GM12874 (cell line): Measurements from ENCODE around the gene AMOT.

Experiments used
- TF ChIP-seq, protein P1 (sequence below): IDR thresholded peaks from 2 replicates; pipeline ENCODE4 v1.5.1; 2011; ENCODE audit warnings: low read depth, mild to moderate bottlenecking, control low read depth, low read length, moderate library complexity; ENCODE audit not compliant: insufficient read depth

The AMOT gene, protein sequence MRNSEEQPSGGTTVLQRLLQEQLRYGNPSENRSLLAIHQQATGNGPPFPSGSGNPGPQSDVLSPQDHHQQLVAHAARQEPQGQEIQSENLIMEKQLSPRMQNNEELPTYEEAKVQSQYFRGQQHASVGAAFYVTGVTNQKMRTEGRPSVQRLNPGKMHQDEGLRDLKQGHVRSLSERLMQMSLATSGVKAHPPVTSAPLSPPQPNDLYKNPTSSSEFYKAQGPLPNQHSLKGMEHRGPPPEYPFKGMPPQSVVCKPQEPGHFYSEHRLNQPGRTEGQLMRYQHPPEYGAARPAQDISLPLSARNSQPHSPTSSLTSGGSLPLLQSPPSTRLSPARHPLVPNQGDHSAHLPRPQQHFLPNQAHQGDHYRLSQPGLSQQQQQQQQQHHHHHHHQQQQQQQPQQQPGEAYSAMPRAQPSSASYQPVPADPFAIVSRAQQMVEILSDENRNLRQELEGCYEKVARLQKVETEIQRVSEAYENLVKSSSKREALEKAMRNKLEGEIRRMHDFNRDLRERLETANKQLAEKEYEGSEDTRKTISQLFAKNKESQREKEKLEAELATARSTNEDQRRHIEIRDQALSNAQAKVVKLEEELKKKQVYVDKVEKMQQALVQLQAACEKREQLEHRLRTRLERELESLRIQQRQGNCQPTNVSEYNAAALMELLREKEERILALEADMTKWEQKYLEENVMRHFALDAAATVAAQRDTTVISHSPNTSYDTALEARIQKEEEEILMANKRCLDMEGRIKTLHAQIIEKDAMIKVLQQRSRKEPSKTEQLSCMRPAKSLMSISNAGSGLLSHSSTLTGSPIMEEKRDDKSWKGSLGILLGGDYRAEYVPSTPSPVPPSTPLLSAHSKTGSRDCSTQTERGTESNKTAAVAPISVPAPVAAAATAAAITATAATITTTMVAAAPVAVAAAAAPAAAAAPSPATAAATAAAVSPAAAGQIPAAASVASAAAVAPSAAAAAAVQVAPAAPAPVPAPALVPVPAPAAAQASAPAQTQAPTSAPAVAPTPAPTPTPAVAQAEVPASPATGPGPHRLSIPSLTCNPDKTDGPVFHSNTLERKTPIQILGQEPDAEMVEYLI

DNA sequence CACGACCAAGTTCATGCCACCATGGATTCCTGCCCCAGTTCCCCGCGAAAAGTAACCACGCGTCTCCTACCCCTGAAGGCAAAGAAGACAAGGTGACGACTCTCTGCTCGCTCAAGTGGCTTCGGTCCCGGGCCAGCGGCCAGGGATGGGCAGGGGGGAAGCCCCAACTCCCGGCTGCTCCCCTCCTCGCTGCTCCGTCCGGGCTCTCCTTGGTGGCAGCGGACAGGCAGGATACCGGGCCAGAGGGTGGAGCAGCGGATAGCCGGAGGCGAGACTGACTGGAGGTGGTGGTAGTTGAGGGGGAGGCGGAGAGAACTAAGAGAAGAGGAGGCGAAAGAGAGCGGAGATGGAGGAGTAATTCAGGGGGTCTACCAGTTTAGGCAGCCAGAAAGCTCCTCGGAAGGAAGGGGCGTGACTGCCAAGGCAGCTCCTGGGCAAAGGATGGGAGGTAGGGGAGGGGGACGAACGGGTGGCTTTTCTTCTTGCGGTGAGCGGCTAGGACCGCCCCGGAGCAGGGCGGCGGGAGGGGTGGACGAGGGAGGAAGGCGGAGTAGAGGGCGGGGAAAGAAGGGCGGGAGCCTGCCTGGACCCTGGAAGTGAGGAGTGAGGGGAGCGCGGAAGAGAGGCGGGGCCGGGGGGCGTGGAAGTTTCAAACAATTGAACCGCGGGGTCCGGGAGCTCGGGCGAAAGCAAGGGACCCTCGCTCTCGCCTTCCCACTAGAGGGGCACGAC lies at the start of gene AMOT:
TSS of gene AMOT (minus strand) at position 450 of the 732 bp plus-strand sequence. CDS start 17,705 bp downstream, outside the sequence.
- TF ChIP-seq, protein P1, sequence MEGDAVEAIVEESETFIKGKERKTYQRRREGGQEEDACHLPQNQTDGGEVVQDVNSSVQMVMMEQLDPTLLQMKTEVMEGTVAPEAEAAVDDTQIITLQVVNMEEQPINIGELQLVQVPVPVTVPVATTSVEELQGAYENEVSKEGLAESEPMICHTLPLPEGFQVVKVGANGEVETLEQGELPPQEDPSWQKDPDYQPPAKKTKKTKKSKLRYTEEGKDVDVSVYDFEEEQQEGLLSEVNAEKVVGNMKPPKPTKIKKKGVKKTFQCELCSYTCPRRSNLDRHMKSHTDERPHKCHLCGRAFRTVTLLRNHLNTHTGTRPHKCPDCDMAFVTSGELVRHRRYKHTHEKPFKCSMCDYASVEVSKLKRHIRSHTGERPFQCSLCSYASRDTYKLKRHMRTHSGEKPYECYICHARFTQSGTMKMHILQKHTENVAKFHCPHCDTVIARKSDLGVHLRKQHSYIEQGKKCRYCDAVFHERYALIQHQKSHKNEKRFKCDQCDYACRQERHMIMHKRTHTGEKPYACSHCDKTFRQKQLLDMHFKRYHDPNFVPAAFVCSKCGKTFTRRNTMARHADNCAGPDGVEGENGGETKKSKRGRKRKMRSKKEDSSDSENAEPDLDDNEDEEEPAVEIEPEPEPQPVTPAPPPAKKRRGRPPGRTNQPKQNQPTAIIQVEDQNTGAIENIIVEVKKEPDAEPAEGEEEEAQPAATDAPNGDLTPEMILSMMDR = no peak

DNA sequence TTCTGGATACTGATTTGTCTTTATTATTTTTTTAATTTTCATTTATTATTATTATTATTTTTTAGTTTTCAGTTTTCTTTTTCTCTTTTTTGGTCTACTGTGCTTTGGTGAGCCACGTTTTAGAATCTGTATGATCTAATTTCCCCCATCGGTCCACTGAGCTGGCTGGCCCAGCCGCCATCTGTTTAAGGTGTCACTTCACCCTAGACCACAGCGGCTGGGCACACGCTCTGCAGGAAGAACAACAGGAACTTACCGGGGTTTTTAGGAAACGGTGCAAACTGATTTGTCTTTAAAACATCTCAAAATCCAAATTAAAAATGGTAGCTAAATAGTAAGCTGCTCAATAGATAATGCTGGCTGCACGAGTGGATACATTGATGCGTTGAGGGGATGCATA lies 48.8 kb upstream of the AMOT start:
- TF ChIP-seq, protein P1 = no peak

DNA sequence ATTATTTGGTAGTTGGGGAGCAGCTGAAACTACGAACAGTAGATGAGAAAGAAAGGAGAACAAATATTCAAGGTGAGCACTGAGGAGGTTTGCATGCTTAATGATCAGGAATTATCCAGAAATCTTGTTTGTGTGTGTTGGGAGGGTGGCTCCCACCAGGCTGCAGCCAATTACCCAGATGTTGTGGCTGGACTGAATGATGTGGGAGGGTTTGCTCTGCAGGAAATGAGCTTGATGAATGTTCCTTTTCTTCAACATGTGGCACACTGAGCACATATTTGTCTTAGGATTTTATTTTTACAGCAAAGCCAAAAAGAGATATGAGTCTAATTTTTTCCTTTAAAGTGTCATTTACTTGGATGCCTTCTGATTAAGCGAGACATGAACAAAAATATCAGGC lies 48.3 kb upstream of the AMOT start:
- TF ChIP-seq, protein P1 = no peak

DNA sequence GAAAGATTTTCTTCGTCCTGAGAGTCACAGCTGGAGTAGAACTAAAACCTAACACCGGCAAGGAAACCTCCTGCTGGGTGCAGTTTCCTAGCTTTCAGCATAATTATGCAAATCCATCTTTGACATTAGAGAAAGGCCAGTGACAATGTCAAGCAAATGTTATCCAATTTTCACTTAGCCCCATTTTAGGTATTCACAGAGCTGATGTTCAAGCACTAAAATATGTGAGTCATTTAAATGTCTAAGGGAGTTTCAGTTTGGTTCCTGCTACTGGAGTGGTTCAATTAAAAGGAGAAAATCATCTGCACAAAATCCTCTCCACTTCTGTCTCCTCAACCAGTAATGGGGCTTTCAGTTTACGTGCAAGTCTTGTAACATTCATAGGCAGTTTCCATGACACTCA lies 37.1 kb upstream of the AMOT start:
- TF ChIP-seq, protein P1 = no peak

DNA sequence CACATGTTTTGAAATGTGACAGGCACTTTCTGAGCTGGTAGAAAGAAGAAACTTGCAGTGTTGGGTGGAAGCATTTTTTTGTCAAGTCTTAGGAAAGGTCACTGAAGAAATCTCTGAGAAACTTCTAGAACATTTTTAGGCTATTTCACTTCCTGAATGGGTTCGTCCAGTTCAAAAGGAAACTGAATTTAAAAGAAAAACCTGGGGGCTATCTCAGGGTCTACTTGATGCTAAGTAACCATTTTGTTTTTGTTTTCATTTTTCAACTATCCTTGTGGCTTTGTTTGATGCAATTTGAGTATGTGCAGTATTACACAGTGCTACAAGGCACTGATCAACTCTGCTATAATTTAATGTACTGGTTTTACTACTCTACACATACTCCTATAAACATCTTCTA lies 34.0 kb upstream of the AMOT start:
- TF ChIP-seq, protein P1 = no peak

DNA sequence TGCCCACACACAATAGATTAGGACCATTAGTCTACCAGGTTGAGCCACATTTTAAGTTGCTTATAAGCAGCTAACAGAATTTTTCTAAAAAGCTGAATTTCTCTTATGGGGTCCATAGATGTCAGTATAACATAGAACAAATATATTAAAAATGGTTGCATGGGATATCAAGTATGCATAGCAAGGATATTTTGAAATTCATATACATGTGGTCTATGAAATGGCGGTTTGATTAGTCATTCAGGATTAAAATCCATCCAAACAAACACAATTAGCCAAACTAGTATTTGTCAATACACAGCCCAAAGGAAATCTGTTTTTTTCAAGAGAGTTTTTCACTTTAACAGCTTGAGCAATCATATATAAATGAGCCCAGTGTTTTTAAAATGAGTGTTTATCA lies 33.5 kb upstream of the AMOT start:
- TF ChIP-seq, protein P1 = no peak
